A172 (cell line): ENCODE results near the gene GLRA3. TPM values are rescaled to one million over a fixed set of nuclear protein-coding genes. Genes with fewer than 3 reads are reported as not detected.
"Not testable (repeated sequence)": the region's sequence is repeated elsewhere in the genome, so short reads cannot be mapped to it uniquely, and the experiment has no call there.

ENCODE experiments used
- DNase-seq: peaks from one replicate; pipeline ENCODE4 v3.0.0-alpha.2; 2015; ENCODE audit warnings: low spot score
- total RNA-seq: library from RNA; depleted of rRNA; stranded (reverse); fragments of >200 nt; shearing (Covaris generic); gene quantifications from 2 replicates; pipeline ENCODE4 v1.2.3, GENCODE V29; 2014

Gene GLRA3
- total RNA-seq, 1 experiment from 2014 or later, result not detected

- peak; percentile 13 for DNase-seq
Observed at GRCh38 chr4:174663216-174663615, 165.8 kb downstream of the GLRA3 start.

GRCh38 chr4:174658246-174658645, 170.8 kb downstream of the GLRA3 start:
- DNase-seq, result no peak

GRCh38 chr4:174657472-174657871, 171.6 kb downstream of the GLRA3 start:
- no peak for DNase-seq

GRCh38 chr4:174654634-174655033, 174.4 kb downstream of the GLRA3 start:
- DNase-seq, result no peak

- no peak for DNase-seq
Observed at GRCh38 chr4:174650711-174651355, 178.2 kb downstream of the GLRA3 start.

- DNase-seq, result no peak
Observed at GRCh38 chr4:174648812-174649211, 180.2 kb downstream of the GLRA3 start.

GRCh38 chr4:174646326-174646725, 182.7 kb downstream of the GLRA3 start:
- DNase-seq, result no peak

- DNase-seq, result no peak
Observed at GRCh38 chr4:174640146-174640545, 188.9 kb downstream of the GLRA3 start.

- DNase-seq, result no peak
Observed at GRCh38 chr4:174635732-174636131, 193.3 kb downstream of the GLRA3 start.

GRCh38 chr4:174633399-174633798, 195.6 kb downstream of the GLRA3 start:
- no peak for DNase-seq

- peak; percentile 21 for DNase-seq
Observed at GRCh38 chr4:174631901-174632758, 196.9 kb downstream of the GLRA3 start.

GRCh38 chr4:174629907-174630450, 199.1 kb downstream of the GLRA3 start:
- not testable (repeated sequence) for DNase-seq

GRCh38 chr4:174629265-174629664, 199.8 kb downstream of the GLRA3 start:
- DNase-seq, result peak; percentile 1

GRCh38 chr4:174628191-174628590, 200.9 kb downstream of the GLRA3 start:
- DNase-seq, result no peak

GRCh38 chr4:174627473-174627872, 201.6 kb downstream of the GLRA3 start:
- no peak for DNase-seq

GRCh38 chr4:174626342-174627008, 202.6 kb downstream of the GLRA3 start:
- no peak for DNase-seq

GRCh38 chr4:174616661-174617060, 212.4 kb downstream of the GLRA3 start:
- DNase-seq, result no peak

GRCh38 chr4:174613979-174614378, 215.1 kb downstream of the GLRA3 start:
- DNase-seq, result no peak

GRCh38 chr4:174611792-174612191, 217.3 kb downstream of the GLRA3 start:
- no peak for DNase-seq

- DNase-seq, result no peak
Observed at GRCh38 chr4:174607792-174608191, 221.3 kb downstream of the GLRA3 start.

GRCh38 chr4:174604198-174604597, 224.8 kb downstream of the GLRA3 start:
- peak; percentile 41 for DNase-seq

- no peak for DNase-seq
Observed at GRCh38 chr4:174600391-174600790, 228.7 kb downstream of the GLRA3 start.
